IPS-15b (cell line): ENCODE results near the gene SLC23A2.
"Not testable (repeated sequence)": the region's sequence is repeated elsewhere in the genome, so short reads cannot be mapped to it uniquely, and the experiment has no call there.

Experiments used
- H3K27me3 ChIP-seq: one replicate; pipeline ENCODE4 v1.6.1; 2013; ENCODE audit warnings: low read length; ENCODE audit not compliant: control insufficient read depth, insufficient read depth
- H3K36me3 ChIP-seq: one replicate; pipeline ENCODE4 v1.6.1; 2013; ENCODE audit warnings: low read length; ENCODE audit not compliant: control insufficient read depth, insufficient read depth
- H3K4me1 ChIP-seq: one replicate; pipeline ENCODE4 v1.6.1; 2013; ENCODE audit warnings: mild to moderate bottlenecking, low read length; ENCODE audit not compliant: control insufficient read depth, insufficient read depth
- H3K4me3 ChIP-seq: one replicate; pipeline ENCODE4 v1.5.1; 2013; ENCODE audit warnings: low read depth, low read length
- H3K9ac ChIP-seq: one replicate; pipeline ENCODE4 v1.6.1; 2013; ENCODE audit warnings: low read depth, mild to moderate bottlenecking, low read length
- H3K9me3 ChIP-seq: one replicate; pipeline ENCODE4 v1.6.1; 2013; ENCODE audit warnings: mild to moderate bottlenecking, low read length; ENCODE audit not compliant: control insufficient read depth, insufficient read depth

The SLC23A2 gene

DNA sequence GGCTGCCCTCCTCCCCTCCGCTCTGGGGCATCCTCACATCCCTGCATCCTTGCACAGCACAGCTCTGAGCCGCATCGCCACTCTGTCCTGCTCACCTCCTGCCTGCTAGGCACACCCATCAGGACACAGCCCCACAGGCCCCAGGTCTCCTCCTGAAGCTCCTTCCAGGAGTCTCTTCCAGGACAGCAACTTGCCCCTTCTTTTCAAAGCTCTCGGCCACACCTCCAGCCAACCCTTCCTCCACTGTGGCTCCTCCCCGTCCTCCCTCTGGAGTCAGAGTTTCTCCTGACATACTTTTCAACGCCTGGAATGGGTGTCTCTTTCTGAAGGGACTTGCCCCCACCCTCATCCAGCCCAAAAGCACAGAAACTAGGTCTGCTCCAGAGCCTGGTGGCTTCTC lies 77.3 kb downstream of the SLC23A2 start:
- H3K4me3 ChIP-seq, result no peak overlapping the region
- H3K9me3 ChIP-seq, result no peaks in the 10 kb centered on the region
- no peaks in the 10 kb centered on the region for H3K4me1 ChIP-seq
- no peaks in the 10 kb centered on the region for H3K36me3 ChIP-seq
- H3K27me3 ChIP-seq, result no peaks in the 10 kb centered on the region
- H3K9ac ChIP-seq, result no peak overlapping the region

DNA sequence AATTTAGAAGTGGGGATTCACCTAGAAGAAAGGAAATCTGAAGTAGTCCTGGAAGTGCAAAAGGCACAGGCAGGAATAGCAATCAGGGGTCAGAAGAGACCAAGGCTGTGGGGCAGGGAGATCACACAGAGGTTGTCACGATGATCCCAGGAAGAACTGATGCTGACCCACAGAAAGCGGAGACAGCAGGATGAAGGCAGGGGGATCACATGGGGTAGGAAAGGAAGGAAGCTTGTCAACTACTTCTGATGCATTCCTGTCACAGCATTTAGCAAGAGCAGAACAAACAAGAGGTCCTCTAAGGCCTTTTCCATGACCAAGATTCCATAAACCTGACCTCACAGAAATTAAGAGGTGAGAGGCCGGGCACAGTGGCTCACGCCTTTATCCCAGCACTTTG lies 79.1 kb downstream of the SLC23A2 start:
- H3K9me3 ChIP-seq, result no peaks in the 10 kb centered on the region
- no peaks in the 10 kb centered on the region for H3K36me3 ChIP-seq
- no peaks in the 10 kb centered on the region for H3K27me3 ChIP-seq
- no peaks in the 10 kb centered on the region for H3K4me1 ChIP-seq
- no peak overlapping the region for H3K9ac ChIP-seq
- H3K4me3 ChIP-seq, result no peak overlapping the region

DNA sequence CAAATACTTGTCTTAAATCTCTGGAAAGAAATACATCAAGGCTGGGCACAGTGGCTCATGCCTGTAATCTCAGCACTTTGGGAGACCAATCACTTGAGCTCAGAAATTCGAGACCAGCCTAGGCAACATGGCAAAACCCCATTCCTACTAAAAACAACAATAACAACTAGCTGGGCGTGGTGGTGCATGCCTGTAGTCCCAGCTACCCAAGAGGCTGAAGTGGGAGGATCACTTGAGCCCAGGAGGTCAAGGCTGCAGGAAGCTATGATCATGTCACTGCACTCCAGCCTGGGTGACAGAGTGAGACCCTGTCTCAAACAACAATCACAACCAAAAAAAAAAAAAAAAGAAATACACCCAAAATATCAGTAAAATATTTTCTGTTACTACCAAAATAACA lies 80.0 kb downstream of the SLC23A2 start:
- not testable (repeated sequence) for H3K27me3 ChIP-seq, H3K9me3 ChIP-seq, H3K4me1 ChIP-seq, H3K4me3 ChIP-seq, H3K9ac ChIP-seq, H3K36me3 ChIP-seq

DNA sequence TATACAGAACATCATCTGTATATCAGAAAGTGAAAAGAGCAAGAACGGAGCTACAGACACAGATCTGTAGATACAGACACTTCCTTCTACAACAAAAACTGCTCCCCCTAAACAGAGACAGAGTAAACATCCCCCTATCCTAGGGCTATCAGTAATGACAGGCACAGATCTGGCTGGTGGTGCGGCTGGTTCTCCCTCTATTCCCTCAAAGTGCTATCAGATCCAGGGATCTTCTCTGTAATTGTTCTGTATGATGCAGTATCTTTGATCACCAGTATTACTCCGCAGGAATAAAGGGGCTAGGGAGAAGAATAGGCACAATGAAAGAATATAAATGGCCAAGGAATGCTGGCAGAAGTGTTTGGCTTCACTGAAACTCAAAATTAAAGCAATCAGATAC lies 80.7 kb downstream of the SLC23A2 start:
- no peak overlapping the region for H3K4me3 ChIP-seq
- H3K27me3 ChIP-seq, result no peaks in the 10 kb centered on the region
- H3K36me3 ChIP-seq, result no peaks in the 10 kb centered on the region
- H3K4me1 ChIP-seq, result no peaks in the 10 kb centered on the region
- no peak overlapping the region for H3K9ac ChIP-seq
- H3K9me3 ChIP-seq, result no peaks in the 10 kb centered on the region

DNA sequence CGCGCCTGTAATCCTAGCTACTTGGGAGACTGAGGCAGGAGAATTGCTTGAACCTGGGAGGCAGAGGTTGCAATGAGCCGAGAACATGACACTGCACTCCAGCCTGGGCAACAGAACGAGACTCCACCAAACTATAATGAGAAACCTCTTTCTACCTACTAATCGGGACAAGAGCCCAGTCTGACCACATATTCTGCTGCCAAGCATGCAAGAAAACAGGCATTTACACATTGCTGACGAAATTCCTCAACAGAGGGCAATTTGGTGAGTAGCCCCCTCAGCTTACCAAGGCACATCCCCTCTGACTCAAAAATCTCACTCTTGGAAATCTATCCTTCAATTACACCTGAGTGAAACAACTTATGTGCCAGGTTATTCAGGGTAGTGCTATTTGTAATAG lies 81.2 kb downstream of the SLC23A2 start:
- no peak overlapping the region for H3K4me3 ChIP-seq
- H3K4me1 ChIP-seq, result no peaks in the 10 kb centered on the region
- H3K36me3 ChIP-seq, result no peaks in the 10 kb centered on the region
- no peak overlapping the region for H3K9ac ChIP-seq
- no peaks in the 10 kb centered on the region for H3K9me3 ChIP-seq
- no peaks in the 10 kb centered on the region for H3K27me3 ChIP-seq

DNA sequence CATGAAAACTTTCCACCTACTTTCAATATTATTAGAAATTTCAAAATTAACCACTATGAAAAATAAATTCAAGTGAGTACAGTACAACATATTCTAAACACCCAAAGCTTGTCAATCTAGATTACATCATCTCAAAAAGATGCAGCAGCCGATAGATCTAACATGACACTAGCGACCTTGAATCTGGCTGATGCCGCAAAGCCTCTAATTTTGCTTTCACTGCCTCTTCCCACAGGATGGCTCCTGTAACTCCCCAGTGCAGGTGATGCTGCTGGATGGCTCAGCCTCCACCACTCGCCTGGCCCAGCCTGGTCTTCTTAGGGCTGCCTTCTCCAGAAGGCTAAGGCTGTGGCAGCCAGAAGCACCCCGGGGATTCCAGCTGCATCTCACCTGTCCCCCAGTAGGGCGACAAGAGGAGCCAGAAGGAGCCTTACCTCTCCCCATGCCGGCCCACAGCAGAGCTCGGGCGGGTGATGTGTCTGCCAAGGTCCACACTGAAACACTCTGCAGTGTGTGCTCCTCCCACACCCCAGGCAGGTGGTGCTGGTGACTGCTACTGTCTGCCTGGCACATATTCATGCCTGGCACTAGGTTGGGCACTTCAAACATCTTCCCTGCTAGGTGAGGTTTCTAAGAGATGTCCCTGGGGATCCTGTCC lies 82.1 kb downstream of the SLC23A2 start:
- no peak overlapping the region for H3K9ac ChIP-seq
- no peaks in the 10 kb centered on the region for H3K36me3 ChIP-seq
- H3K4me1 ChIP-seq, result no peaks in the 10 kb centered on the region
- H3K4me3 ChIP-seq, result no peak overlapping the region
- no peaks in the 10 kb centered on the region for H3K9me3 ChIP-seq
- H3K27me3 ChIP-seq, result no peaks in the 10 kb centered on the region

DNA sequence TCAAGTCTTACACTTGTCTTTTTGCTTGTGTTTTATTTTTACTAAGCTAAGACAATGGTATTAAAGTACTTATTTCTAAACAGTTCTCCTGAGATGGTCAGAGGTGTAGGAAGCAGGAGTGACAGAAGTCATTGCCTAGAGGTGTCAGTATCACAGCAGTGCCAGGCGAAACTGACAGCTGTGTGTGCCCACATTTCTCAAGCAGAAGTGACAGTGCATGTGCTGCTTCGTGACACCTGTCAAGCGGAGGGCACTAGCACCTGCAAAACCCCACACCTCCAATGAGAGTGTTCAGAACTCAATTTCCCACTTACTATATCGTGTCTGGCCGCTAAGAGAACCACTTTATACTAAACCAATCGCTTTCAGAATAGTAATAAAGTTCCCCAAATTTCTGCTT lies 82.8 kb downstream of the SLC23A2 start:
- no peaks in the 10 kb centered on the region for H3K36me3 ChIP-seq

DNA sequence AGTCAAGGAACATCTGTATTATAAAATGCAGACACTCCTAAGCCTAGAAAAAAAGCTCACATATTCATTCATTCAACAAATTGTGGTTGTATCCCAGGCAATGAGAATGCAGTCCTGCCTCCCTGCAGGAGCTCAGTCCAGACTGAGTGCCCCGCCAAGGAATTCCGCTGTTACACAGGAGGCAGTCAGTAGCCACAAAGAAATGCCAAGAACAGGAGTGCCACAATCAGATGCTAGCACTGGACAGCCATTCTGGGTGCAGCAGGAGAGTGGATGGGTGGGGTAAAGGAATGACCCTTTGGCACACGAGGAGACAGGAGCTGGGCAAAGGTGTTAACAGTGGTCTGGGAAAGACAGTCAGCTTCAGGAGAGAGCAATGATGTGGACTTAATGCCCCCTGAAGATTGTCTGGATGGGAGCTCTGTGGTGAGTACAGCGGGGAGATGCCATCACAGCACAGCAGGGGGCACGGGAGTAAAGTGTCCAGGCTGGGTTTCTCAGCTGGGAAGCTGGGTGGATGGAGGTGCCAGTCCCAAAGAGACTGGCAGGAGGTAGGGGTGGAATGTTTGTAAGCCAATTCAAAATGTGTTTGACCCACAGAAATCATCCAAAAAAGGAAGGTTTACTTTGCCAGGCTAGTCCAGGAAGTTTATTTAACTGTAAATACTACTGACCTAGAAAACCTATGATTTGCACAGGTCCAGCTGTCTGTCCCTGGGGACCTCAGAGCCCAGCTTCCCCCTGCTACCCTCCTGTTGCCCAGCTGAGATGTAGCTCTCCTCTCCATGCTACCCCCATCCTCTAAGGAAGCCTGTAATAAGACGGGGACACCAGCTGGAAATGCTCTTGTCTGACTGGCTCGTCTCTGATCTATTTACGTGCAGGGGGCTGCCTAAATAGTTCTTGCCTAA lies 84.1 kb downstream of the SLC23A2 start:
- Histone ChIP-seq H3K4me1 (peaks cover 5% of the 10 kb centered on the region), H3K27me3 (no peaks in the 10 kb centered on the region)

More for the DNA sequence above, 82.8 kb downstream of the SLC23A2 start:
- no peaks in the 10 kb centered on the region for H3K4me1 ChIP-seq
- H3K4me3 ChIP-seq, result no peak overlapping the region
- no peaks in the 10 kb centered on the region for H3K9me3 ChIP-seq
- no peaks in the 10 kb centered on the region for H3K27me3 ChIP-seq
- no peak overlapping the region for H3K9ac ChIP-seq

DNA sequence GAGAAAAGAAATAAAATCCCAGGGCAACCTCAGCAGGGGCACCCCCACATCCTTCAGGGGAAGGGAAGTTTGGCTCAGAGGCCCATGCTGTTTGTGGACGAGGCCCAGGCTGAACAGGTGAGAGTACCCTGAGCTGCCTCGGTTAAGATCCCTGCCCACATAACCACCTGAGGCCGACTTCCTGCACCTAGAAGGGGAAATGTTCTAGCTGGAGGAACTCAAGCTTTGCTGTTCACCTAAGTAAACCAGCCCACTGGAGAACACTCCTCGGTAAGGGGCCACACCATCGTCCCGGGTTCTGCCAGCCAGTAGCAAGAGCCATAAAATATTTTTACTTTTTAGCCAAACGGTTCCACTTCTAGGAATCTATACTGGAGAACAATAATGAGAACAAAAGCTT lies 88.2 kb downstream of the SLC23A2 start:
- Histone ChIP-seq H3K9ac (no peak overlapping the region), H3K27me3 (no peaks in the 10 kb centered on the region), H3K9me3 (no peaks in the 10 kb centered on the region), H3K4me1 (peaks cover 5% of the 10 kb centered on the region), H3K4me3 (no peak overlapping the region), H3K36me3 (no peaks in the 10 kb centered on the region)

More for the DNA sequence above, 84.1 kb downstream of the SLC23A2 start:
- Histone ChIP-seq H3K9me3 (no peaks in the 10 kb centered on the region), H3K9ac (no peak overlapping the region), H3K4me3 (no peak overlapping the region), H3K36me3 (no peaks in the 10 kb centered on the region)

DNA sequence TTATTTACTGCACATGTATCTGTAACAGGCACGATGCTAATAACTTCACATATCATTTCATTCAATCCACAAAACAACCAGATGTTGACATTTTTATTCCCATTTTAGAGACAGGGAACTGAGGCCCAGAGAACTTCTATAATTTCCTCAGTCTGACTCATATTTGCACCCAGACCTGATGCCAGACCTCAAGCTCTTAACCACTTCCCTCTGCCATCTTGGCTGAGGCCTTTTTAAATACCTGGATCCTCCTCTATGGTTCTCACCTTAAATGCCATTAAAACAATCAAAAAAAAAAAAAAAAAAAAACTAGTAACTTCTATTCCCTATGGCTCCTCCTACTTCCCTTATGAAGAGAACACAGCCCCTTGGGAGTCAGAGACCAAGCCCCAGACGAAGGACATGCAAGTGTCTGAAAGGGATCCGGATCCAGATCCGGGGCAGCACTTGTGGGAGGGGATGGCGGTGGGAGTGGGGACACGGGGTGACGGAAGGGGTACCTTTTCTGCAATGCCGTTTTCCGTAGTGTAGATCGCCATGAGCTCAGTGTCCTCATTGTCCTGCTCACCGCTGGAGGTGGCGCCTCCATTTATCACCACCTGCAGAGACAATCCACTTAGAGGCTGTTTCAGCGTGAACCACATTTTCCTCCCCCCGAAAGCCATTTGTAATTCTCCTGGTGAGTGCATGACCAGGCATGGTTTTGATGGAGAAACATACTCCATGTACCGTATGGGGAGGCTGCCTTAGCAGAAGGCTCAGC lies 88.7 kb downstream of the SLC23A2 start:
- Histone ChIP-seq H3K36me3 (no peaks in the 10 kb centered on the region), H3K27me3 (no peaks in the 10 kb centered on the region), H3K9me3 (no peaks in the 10 kb centered on the region), H3K9ac (no peak overlapping the region), H3K4me3 (no peak overlapping the region), H3K4me1 (peaks cover 5% of the 10 kb centered on the region)

DNA sequence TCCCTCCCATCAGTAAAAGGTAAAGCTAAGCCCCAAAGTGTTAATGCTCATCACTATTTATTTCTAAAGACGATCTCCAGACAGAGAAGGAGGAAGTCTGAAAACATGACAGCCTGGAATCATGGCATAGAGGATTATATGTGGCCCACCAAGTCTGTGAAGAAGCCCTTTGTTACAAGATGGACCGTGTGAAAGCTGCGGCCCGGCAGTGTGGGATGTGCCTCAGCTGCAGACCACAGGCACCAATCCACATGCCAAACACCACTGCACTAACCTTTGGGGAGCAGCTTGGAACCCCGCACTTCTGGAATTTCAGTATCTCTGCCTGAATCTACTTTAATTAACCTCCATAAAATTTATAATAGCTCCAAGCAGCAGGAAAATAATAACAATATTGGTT lies 90.4 kb downstream of the SLC23A2 start:
- no peak overlapping the region for H3K9ac ChIP-seq
- no peaks in the 10 kb centered on the region for H3K36me3 ChIP-seq
- no peaks in the 10 kb centered on the region for H3K27me3 ChIP-seq
- peaks cover 5% of the 10 kb centered on the region for H3K4me1 ChIP-seq
- no peak overlapping the region for H3K4me3 ChIP-seq
- no peaks in the 10 kb centered on the region for H3K9me3 ChIP-seq
